Mesothelial cell of epicardium (in vitro differentiated cells): Measurements from ENCODE around the gene CD8A. TPM values are rescaled to one million over a fixed set of nuclear protein-coding genes. Genes with fewer than 3 reads are reported as not detected.
A peak's percentile ranks its signal among the peaks of the same experiment; 100 is the strongest.
"Not testable (repeated sequence)": the region's sequence is repeated elsewhere in the genome, so short reads cannot be mapped to it uniquely, and the experiment has no call there.

Experiments used
- DNase-seq, 2 experiments: peaks; one replicate each; pipeline ENCODE4 v3.0.0; 2021; ENCODE audit warnings: low spot score in 2 of 2; ENCODE audit not compliant: unreplicated experiment in 2 of 2
- H3K27ac Mint-ChIP-seq: 2 replicates; pipeline ENCODE4 v1.8.0; 2021; ENCODE audit warnings: mixed read lengths
- H3K27me3 Mint-ChIP-seq: 2 replicates; pipeline ENCODE4 v1.8.0; 2021; ENCODE audit warnings: low read depth, mixed read lengths
- H3K36me3 Mint-ChIP-seq: 2 replicates; pipeline ENCODE4 v1.8.0; 2021; ENCODE audit warnings: mixed read lengths
- H3K4me1 Mint-ChIP-seq: 2 replicates; pipeline ENCODE4 v1.8.0; 2021; ENCODE audit warnings: mixed read lengths
- H3K4me3 Mint-ChIP-seq: 2 replicates; pipeline ENCODE4 v1.8.0; 2021; ENCODE audit warnings: mild to moderate bottlenecking, moderate library complexity, mixed read lengths
- H3K9me3 Mint-ChIP-seq: 2 replicates; pipeline ENCODE4 v1.8.0; 2021; ENCODE audit warnings: mixed read lengths
- CTCF ChIP-seq: fragments of 200-600 bp; sonication (generic); IDR thresholded peaks from one replicate; pipeline ENCODE4 v1.5.0; 2021; ENCODE audit warnings: antibody characterized with exemption; ENCODE audit not compliant: unreplicated experiment
- total RNA-seq: library from RNA; stranded (reverse); gene quantifications from 3 replicates; pipeline ENCODE4 v1.2.1, GENCODE V29; 2021

Gene CD8A
- 0.31 to 0.38 TPM (median 0.36 TPM) in 3 replicates for total RNA-seq

GRCh38 chr2:86790676-86791572 is at the start of gene CD8A:
CD8A (minus strand) TSS chr2:86790913; CDS start chr2:86790825, 88 bp downstream.
- DNase-seq = no peak
- Mint-ChIP-seq H3K9me3 (peaks cover 9% of the 10 kb centered on the region), H3K27me3 (peaks cover 95% of the 10 kb centered on the region), H3K4me3 (peak within 1 kb of the TSS; percentile 43), H3K27ac (no peak within 1 kb of the TSS), H3K4me1 (peaks cover 26% of the 10 kb centered on the region), H3K36me3 (peaks cover 2% of the 10 kb centered on the region)
- no peak for TF ChIP-seq CTCF

GRCh38 chr2:86839871-86840548 is 49.3 kb upstream of the CD8A start:
- H3K27ac Mint-ChIP-seq, H3K9me3 Mint-ChIP-seq, H3K4me1 Mint-ChIP-seq, DNase-seq, H3K4me3 Mint-ChIP-seq, H3K36me3 Mint-ChIP-seq, H3K27me3 Mint-ChIP-seq: not testable (repeated sequence)

GRCh38 chr2:86839455-86839854 is 48.7 kb upstream of the CD8A start:
- not testable (repeated sequence) for H3K4me3 Mint-ChIP-seq, H3K36me3 Mint-ChIP-seq, H3K9me3 Mint-ChIP-seq, H3K27me3 Mint-ChIP-seq, H3K4me1 Mint-ChIP-seq, DNase-seq, H3K27ac Mint-ChIP-seq

- H3K4me1 Mint-ChIP-seq, DNase-seq, H3K9me3 Mint-ChIP-seq, H3K36me3 Mint-ChIP-seq, H3K27ac Mint-ChIP-seq, H3K27me3 Mint-ChIP-seq, H3K4me3 Mint-ChIP-seq: not testable (repeated sequence)
Measured at GRCh38 chr2:86837714-86838113, 47.0 kb upstream of the CD8A start.

- H3K4me1 Mint-ChIP-seq, H3K4me3 Mint-ChIP-seq, H3K36me3 Mint-ChIP-seq, H3K9me3 Mint-ChIP-seq, H3K27me3 Mint-ChIP-seq, DNase-seq: not testable (repeated sequence)
- H3K27ac Mint-ChIP-seq = peak overlapping the region; percentile 21
Measured at GRCh38 chr2:86836915-86837695, 46.4 kb upstream of the CD8A start.

GRCh38 chr2:86835548-86835889 is 44.8 kb upstream of the CD8A start:
- not testable (repeated sequence) for H3K9me3 Mint-ChIP-seq, DNase-seq, H3K4me3 Mint-ChIP-seq, H3K4me1 Mint-ChIP-seq, H3K36me3 Mint-ChIP-seq, H3K27ac Mint-ChIP-seq
- peaks cover 20% of the 10 kb centered on the region for H3K27me3 Mint-ChIP-seq

GRCh38 chr2:86833315-86833714 is 42.6 kb upstream of the CD8A start:
- peaks cover 20% of the 10 kb centered on the region for H3K27me3 Mint-ChIP-seq
- no peaks in the 10 kb centered on the region for H3K9me3 Mint-ChIP-seq
- DNase-seq = no peak
- H3K4me1 Mint-ChIP-seq = peaks cover 4% of the 10 kb centered on the region
- H3K36me3 Mint-ChIP-seq = no peaks in the 10 kb centered on the region
- no peak for TF ChIP-seq CTCF
- H3K4me3 Mint-ChIP-seq = no peak overlapping the region
- no peak overlapping the region for H3K27ac Mint-ChIP-seq
